HTERT RPE-1 (cell line): ENCODE results near the gene HLA-DOB.
"Not testable (repeated sequence)": the region's sequence is repeated elsewhere in the genome, so short reads cannot be mapped to it uniquely, and the experiment has no call there.

Source experiments
- in situ Hi-C: fragments of 300-500 bp; cut with MboI; formaldehyde crosslinking; loops from 4 replicates; pipeline ENCODE4 v1.14.3; 2020; ENCODE audit warnings: low sequenced_read_pairs

Gene HLA-DOB

GRCh38 chr6:32815115-32815514, 1.7 kb downstream of the HLA-DOB start:
- in situ Hi-C loops, result no loop called here

GRCh38 chr6:32814145-32814544, 2.7 kb downstream of the HLA-DOB start:
- in situ Hi-C loops, result no loop called here

- in situ Hi-C loops, result no loop called here
These were observed 7.6 kb downstream of the HLA-DOB start for GRCh38 chr6:32809171-32809570.

- in situ Hi-C loops, result no loop called here
These were observed 9.7 kb downstream of the HLA-DOB start for GRCh38 chr6:32807020-32807580.

GRCh38 chr6:32805404-32805803, 11.4 kb downstream of the HLA-DOB start:
- in situ Hi-C loops, result not testable (repeated sequence)

- in situ Hi-C loops, result no loop called here
These were observed 13.4 kb downstream of the HLA-DOB start for GRCh38 chr6:32803416-32803815.

GRCh38 chr6:32799740-32800139, 17.1 kb downstream of the HLA-DOB start:
- in situ Hi-C loops, result no loop called here

- in situ Hi-C loops, result no loop called here
These were observed 17.6 kb downstream of the HLA-DOB start for GRCh38 chr6:32799168-32799567.

GRCh38 chr6:32796848-32797776, 19.7 kb downstream of the HLA-DOB start:
- in situ Hi-C loops, result no loop called here

GRCh38 chr6:32794510-32794909, 22.3 kb downstream of the HLA-DOB start:
- in situ Hi-C loops, result no loop called here

- in situ Hi-C loops, result no loop called here
These were observed 23.8 kb downstream of the HLA-DOB start for GRCh38 chr6:32792901-32793435.

- in situ Hi-C loops, result no loop called here
These were observed 26.5 kb downstream of the HLA-DOB start for GRCh38 chr6:32790306-32790705.

GRCh38 chr6:32785781-32786533, 30.8 kb downstream of the HLA-DOB start:
- in situ Hi-C loops, result no loop called here

GRCh38 chr6:32782923-32783322, 33.9 kb downstream of the HLA-DOB start:
- in situ Hi-C loops, result not testable (repeated sequence)

- in situ Hi-C loops, result no loop called here
These were observed 37.8 kb downstream of the HLA-DOB start for GRCh38 chr6:32779036-32779435.

GRCh38 chr6:32775071-32775470, 41.7 kb downstream of the HLA-DOB start:
- in situ Hi-C loops, result no loop called here

- in situ Hi-C loops, result no loop called here
These were observed 42.4 kb downstream of the HLA-DOB start for GRCh38 chr6:32774426-32774825.

GRCh38 chr6:32772656-32773055, 44.1 kb downstream of the HLA-DOB start:
- in situ Hi-C loops, result no loop called here

GRCh38 chr6:32764048-32764447, 52.8 kb downstream of the HLA-DOB start:
- in situ Hi-C loops, result no loop called here

- in situ Hi-C loops, result no loop called here
These were observed 53.4 kb downstream of the HLA-DOB start, which contains the start of gene HLA-DQB2 for GRCh38 chr6:32763421-32763820. HLA-DQB2 (minus strand) TSS chr6:32763532; CDS start chr6:32763470, 62 bp downstream.
